Nephron (organoid): ENCODE data around the gene CASP7.

Experiments used
- H3K27ac Mint-ChIP-seq, 3 experiments: 2 replicates each; pipeline ENCODE4 v1.8.0; 2020; ENCODE audit warnings: mixed read lengths in 3 of 3, mild to moderate bottlenecking in 2 of 3, moderate library complexity in 1 of 3
- H3K27me3 Mint-ChIP-seq: 2 replicates; pipeline ENCODE4 v1.8.0; 2021; ENCODE audit warnings: low read depth, mild to moderate bottlenecking, moderate library complexity, mixed read lengths
- H3K36me3 Mint-ChIP-seq: 2 replicates; pipeline ENCODE4 v1.8.0; 2020; ENCODE audit warnings: low read depth, mixed read lengths
- H3K4me1 Mint-ChIP-seq: 2 replicates; pipeline ENCODE4 v1.8.0; 2020; ENCODE audit warnings: mixed read lengths
- H3K4me3 Mint-ChIP-seq, 3 experiments: 2 replicates each; pipeline ENCODE4 v1.8.0; 2020; ENCODE audit warnings: mild to moderate bottlenecking in 3 of 3, mixed read lengths in 3 of 3, moderate library complexity in 2 of 3
- H3K9me3 Mint-ChIP-seq: 2 replicates; pipeline ENCODE4 v1.8.0; 2020; ENCODE audit warnings: mixed read lengths
- CTCF ChIP-seq, 3 experiments: fragments of 200-600 bp; sonication (generic); IDR thresholded peaks; one replicate each; pipeline ENCODE4 v1.5.0; 2021; ENCODE audit warnings: antibody characterized with exemption in 3 of 3; ENCODE audit not compliant: unreplicated experiment in 3 of 3

The CASP7 gene

GRCh38 chr10:113661332-113661731, 18.4 kb upstream of the CASP7 start:
- peaks cover 8% of the 10 kb centered on the region for H3K27me3 Mint-ChIP-seq

GRCh38 chr10:113663142-113663541, 16.6 kb upstream of the CASP7 start:
- H3K36me3 Mint-ChIP-seq, result no peaks in the 10 kb centered on the region
- H3K27ac Mint-ChIP-seq, result no peak overlapping the region
- H3K27me3 Mint-ChIP-seq, result peaks cover 8% of the 10 kb centered on the region
- H3K4me1 Mint-ChIP-seq, result no peaks in the 10 kb centered on the region
- TF ChIP-seq CTCF (IDR thresholded peaks at IDR 0.05; ENCODE audit: unreplicated experiment in 3 of 3), result no peak
- H3K4me3 Mint-ChIP-seq, result no peak overlapping the region
- no peaks in the 10 kb centered on the region for H3K9me3 Mint-ChIP-seq

More at GRCh38 chr10:113661332-113661731, 18.4 kb upstream of the CASP7 start:
- H3K36me3 Mint-ChIP-seq, result no peaks in the 10 kb centered on the region
- H3K4me3 Mint-ChIP-seq, result no peak overlapping the region
- no peaks in the 10 kb centered on the region for H3K9me3 Mint-ChIP-seq
- no peaks in the 10 kb centered on the region for H3K4me1 Mint-ChIP-seq
- no peak for TF ChIP-seq CTCF (IDR thresholded peaks at IDR 0.05; ENCODE audit: unreplicated experiment in 3 of 3)
- no peak overlapping the region for H3K27ac Mint-ChIP-seq

GRCh38 chr10:113663908-113664307, 15.8 kb upstream of the CASP7 start, which contains the start of gene NRAP:
Gene NRAP (minus strand): TSS chr10:113664041. CDS start chr10:113663882, 159 bp downstream.
- peaks cover under 1% of the 10 kb centered on the region for H3K9me3 Mint-ChIP-seq
- H3K27ac Mint-ChIP-seq, result no peak within 1 kb of the TSS
- H3K27me3 Mint-ChIP-seq, result peaks cover 8% of the 10 kb centered on the region
- H3K4me1 Mint-ChIP-seq, result no peaks in the 10 kb centered on the region
- TF ChIP-seq CTCF (IDR thresholded peaks at IDR 0.05; ENCODE audit: unreplicated experiment in 3 of 3), result no peak
- no peaks in the 10 kb centered on the region for H3K36me3 Mint-ChIP-seq
- no peak within 1 kb of the TSS for H3K4me3 Mint-ChIP-seq

GRCh38 chr10:113665352-113665751, 14.4 kb upstream of the CASP7 start:
- no peak for TF ChIP-seq CTCF (IDR thresholded peaks at IDR 0.05; ENCODE audit: unreplicated experiment in 3 of 3)
- H3K27me3 Mint-ChIP-seq, result peaks cover 4% of the 10 kb centered on the region
- peaks cover 2% of the 10 kb centered on the region for H3K9me3 Mint-ChIP-seq
- no peaks in the 10 kb centered on the region for H3K4me1 Mint-ChIP-seq
- H3K4me3 Mint-ChIP-seq, result no peak overlapping the region
- H3K36me3 Mint-ChIP-seq, result no peaks in the 10 kb centered on the region
- H3K27ac Mint-ChIP-seq, result no peak overlapping the region

- Mint-ChIP-seq H3K27ac (no peak overlapping the region), H3K4me3 (no peak overlapping the region), H3K27me3 (peaks cover 4% of the 10 kb centered on the region), H3K9me3 (peaks cover 2% of the 10 kb centered on the region), H3K36me3 (no peaks in the 10 kb centered on the region), H3K4me1 (no peaks in the 10 kb centered on the region)
- no peak for TF ChIP-seq CTCF (IDR thresholded peaks at IDR 0.05; ENCODE audit: unreplicated experiment in 3 of 3)
Observed at GRCh38 chr10:113665806-113666354, 13.8 kb upstream of the CASP7 start.

GRCh38 chr10:113666682-113667252, 12.9 kb upstream of the CASP7 start:
- H3K4me3 Mint-ChIP-seq, result no peak overlapping the region
- no peak for TF ChIP-seq CTCF (IDR thresholded peaks at IDR 0.05; ENCODE audit: unreplicated experiment in 3 of 3)
- H3K9me3 Mint-ChIP-seq, result peaks cover 5% of the 10 kb centered on the region
- no peaks in the 10 kb centered on the region for H3K36me3 Mint-ChIP-seq
- H3K27me3 Mint-ChIP-seq, result peaks cover 4% of the 10 kb centered on the region
- H3K27ac Mint-ChIP-seq, result no peak overlapping the region
- no peaks in the 10 kb centered on the region for H3K4me1 Mint-ChIP-seq
